GM12891 (cell line): ENCODE data around the gene TUSC2. TPM values are rescaled to one million over a fixed set of nuclear protein-coding genes. Genes with fewer than 3 reads are reported as not detected.
A peak's percentile ranks its signal among the peaks of the same experiment; 100 is the strongest.

Experiments used
- DNase-seq: peaks from one replicate; pipeline ENCODE4 v3.0.0; 2011; ENCODE audit warnings: low spot score; ENCODE audit not compliant: insufficient read length
- FAIRE-seq: peaks from 2 replicates; lab custom pipeline; 2011; peaks lifted over from hg19 to GRCh38; lab: Jason Lieb, UNC
- PAX5 ChIP-seq: IDR thresholded peaks from 2 replicates; pipeline ENCODE4 v1.6.1; 2011; ENCODE audit warnings: low read length, moderate library complexity, mild to moderate bottlenecking; ENCODE audit not compliant: insufficient read depth, severe bottlenecking
- POLR2A ChIP-seq: IDR thresholded peaks from 2 replicates; pipeline ENCODE4 v1.6.1; 2011; ENCODE audit warnings: low read depth, low read length, control low read depth
- POLR2AphosphoS5 ChIP-seq: IDR thresholded peaks from 2 replicates; pipeline ENCODE4 v1.6.1; 2011; ENCODE audit warnings: low read depth, low read length, control low read depth
- POU2F2 ChIP-seq: IDR thresholded peaks from 2 replicates; pipeline ENCODE4 v1.6.1; 2011; ENCODE audit warnings: low read depth, mild to moderate bottlenecking, control low read depth, low read length, moderate library complexity
- SPI1 ChIP-seq: IDR thresholded peaks from 2 replicates; pipeline ENCODE4 v1.6.1; 2011; ENCODE audit warnings: low read depth, low read length, control low read depth
- TAF1 ChIP-seq: IDR thresholded peaks from 2 replicates; pipeline ENCODE4 v1.6.1; 2011; ENCODE audit warnings: low read depth, low read length, control low read depth
- polyA plus RNA-seq: library from polyadenylated mRNA; unstranded; fragments of >200 nt; gene quantifications from one replicate; pipeline ENCODE4 v1.2.1, GENCODE V29; 2012; ENCODE audit warnings: low read depth, missing spikeins, inconsistent platforms; ENCODE audit not compliant: missing spikeins

TUSC2 gene, protein sequence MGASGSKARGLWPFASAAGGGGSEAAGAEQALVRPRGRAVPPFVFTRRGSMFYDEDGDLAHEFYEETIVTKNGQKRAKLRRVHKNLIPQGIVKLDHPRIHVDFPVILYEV
- 23.8 TPM for polyA plus RNA-seq

DNA sequence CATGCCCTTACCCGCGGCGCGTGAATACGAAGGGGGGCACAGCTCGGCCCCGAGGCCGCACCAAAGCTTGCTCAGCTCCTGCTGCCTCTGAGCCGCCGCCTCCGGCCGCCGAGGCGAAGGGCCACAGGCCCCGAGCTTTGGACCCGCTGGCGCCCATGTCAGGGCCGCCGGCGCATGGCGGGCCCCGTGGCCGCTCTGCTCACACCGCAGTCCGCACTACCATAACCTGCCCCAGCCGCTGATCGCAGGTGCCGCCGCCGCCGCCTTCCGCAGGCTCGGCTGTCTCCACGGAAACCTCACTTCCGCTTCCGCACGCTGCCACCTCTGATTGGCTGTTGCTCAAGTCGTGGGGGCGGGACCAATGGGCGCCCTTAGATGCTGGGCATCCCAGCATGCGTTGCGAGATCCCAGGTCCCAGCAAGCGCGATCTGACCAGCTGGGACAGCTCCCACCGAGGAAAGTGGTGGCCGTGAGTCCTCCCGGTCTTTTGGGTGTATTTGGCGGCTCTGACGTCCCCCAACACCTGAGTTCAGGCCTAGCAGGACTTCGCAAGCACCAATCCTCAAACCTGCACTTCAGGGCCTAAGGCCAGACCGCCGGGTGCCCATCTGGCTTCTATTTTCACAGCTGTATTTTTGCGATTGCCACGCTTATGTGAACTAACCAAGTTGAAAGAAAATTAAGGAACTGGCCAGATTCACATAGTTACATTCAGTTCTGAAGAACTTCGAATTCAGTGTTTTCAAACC lies at the start of gene TUSC2:
TSS of gene TUSC2 (minus strand) at position 281 of the 749 bp plus-strand sequence. CDS start at position 157, 124 bp downstream.
- peak; percentile 99 for FAIRE-seq
- peak; percentile 96 for DNase-seq
- TF ChIP-seq POU2F2, result peak; percentile 50
- TF ChIP-seq PAX5, result no peak
- TF ChIP-seq SPI1, result peak; percentile 75
- peak; percentile 83 for TF ChIP-seq TAF1
- peak; percentile 82 for TF ChIP-seq POLR2AphosphoS5
- TF ChIP-seq POLR2A, result peak; percentile 84

- DNase-seq, result no peak
- no peak for FAIRE-seq
- TF ChIP-seq TAF1, result no peak
These were observed 47.4 kb upstream of the TUSC2 start for GRCh38 chr3:50375258-50375931.

- TF ChIP-seq POU2F2 (no peak), PAX5 (no peak), TAF1 (no peak), POLR2AphosphoS5 (no peak), SPI1 (no peak), POLR2A (no peak)
- FAIRE-seq (no peak), DNase-seq (no peak)
These were observed 46.6 kb upstream of the TUSC2 start for GRCh38 chr3:50374363-50375257.

DNA sequence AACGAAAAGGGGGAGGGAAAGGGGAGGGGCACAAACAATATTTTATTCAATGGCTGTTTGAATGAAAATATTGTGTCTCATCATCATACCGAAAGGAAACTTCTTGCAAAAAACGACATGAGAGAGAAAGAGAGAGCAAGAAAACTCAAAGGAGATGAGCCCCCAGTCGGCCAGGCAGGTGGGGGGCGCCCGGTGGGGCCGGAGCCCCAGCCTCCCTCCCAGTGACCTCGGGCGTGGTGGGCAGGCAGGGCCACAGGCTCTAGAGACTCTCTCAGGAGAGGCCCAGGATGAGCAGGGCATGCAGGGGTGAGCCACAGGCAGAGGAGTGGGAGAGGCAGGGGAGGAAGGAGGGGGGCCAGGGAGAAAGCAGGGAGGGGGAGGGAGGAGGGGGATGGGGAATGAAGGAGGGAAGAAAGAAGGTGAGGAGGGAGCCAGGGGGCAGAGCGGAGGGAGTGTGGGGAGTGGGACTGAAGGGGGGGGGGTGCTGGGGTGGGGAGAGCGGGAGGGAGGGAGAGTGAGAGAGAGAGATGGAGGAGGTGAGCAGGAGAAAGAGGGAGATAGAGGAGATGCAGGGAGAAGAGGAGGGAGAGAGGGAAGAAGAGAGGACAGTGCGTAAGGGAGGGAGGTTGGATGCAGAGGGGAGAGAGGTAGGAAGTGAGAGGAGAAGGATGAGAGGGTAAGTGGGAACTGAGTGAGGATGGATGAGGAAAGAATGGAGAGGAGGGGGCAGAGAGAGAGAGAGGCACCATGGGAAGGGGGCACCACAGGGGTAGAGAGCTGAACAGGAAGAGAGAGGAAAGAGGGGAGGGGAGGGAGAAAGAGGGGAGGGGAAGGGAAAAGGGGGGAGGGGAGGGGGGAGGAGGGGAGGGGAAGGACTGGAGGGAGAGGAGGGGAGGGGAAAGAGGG lies 45.4 kb upstream of the TUSC2 start:
- TF ChIP-seq TAF1 (no peak), PAX5 (no peak), POU2F2 (no peak), POLR2A (no peak), POLR2AphosphoS5 (no peak), SPI1 (no peak)
- FAIRE-seq (no peak), DNase-seq (no peak)

DNA sequence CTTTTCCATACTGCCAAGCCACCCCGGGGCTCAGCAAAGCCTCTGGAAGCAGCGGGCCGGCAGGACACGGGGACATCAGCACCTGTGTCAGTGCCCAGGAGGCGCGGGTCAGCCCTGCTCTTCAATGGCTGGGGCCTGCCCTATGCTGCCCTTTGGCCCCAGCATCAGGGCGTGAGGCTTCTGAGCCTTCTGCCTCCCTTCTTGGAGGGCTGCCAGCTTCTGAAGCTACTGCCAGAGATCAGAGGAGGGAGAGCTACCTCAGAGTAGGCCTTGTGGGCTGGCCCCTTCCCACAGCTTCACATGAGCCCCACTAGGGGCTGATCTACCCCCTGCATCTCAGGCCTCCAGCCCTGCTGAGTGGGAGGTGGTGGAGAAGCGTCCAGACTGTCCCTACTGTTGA lies 44.3 kb upstream of the TUSC2 start:
- DNase-seq (no peak), FAIRE-seq (no peak)
- TF ChIP-seq POLR2A, result no peak
- no peak for TF ChIP-seq TAF1
- TF ChIP-seq POU2F2, result no peak
- TF ChIP-seq POLR2AphosphoS5, result no peak
- no peak for TF ChIP-seq SPI1
- TF ChIP-seq PAX5, result no peak

- DNase-seq, result no peak
- TF ChIP-seq SPI1 (no peak), POLR2A (no peak), POLR2AphosphoS5 (no peak), TAF1 (no peak), POU2F2 (no peak), PAX5 (no peak)
- no peak for FAIRE-seq
These were observed 43.2 kb upstream of the TUSC2 start for GRCh38 chr3:50371133-50371685.

DNA sequence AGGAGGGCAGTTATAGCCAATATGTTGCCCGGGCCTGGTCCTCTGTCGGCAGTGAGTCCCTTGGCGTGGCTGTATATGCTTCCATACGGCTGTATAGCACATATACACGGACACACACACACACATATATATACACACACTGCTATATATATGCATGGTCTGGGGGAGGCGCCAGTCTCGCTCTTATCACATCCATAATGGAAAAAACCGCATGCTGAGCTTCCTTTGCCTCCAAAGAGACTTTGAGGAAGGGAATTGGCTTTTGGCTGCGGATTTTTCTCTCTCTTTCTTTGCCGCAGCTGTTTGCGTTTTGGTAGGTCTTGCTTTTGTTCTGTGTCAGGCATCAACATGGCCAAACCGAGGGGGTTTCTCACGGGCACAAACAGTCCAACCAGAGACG lies 42.6 kb upstream of the TUSC2 start:
- FAIRE-seq (no peak), DNase-seq (no peak)
- TF ChIP-seq PAX5 (no peak), TAF1 (no peak), POU2F2 (no peak), SPI1 (no peak), POLR2A (no peak), POLR2AphosphoS5 (no peak)

DNA sequence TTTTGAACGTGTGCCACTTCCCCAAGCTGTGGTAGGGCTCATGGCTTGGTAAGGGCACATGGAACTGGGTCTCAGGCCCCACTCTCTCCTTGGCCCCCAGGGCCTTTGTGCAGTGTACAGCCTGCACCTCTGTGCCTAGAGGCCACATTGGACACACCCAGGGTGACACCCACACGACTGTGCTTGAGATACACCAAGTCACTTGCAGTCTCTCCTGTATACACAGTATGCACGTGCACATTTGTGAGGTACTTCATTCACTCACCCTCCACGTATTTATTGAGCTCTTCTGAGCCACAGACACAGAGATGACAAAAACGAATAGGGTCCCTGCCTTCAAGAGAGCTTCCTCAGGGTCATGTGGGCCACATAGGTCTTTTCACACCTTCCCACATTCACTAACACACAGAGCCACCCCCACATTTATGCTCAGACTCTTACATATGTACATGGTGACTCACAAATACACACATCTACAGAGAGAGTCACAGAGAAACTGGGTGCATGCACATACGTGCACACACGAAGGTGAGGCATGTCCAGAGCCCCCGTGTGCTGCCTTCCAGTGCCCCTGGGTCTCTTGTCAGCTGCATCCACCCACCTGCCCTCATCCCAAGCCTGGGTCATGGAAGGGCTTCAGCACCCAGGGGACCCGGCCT lies 41.1 kb upstream of the TUSC2 start:
- DNase-seq, result no peak
- TF ChIP-seq POU2F2, result no peak
- no peak for TF ChIP-seq SPI1
- no peak for TF ChIP-seq PAX5
- no peak for TF ChIP-seq POLR2A
- no peak for TF ChIP-seq POLR2AphosphoS5
- TF ChIP-seq TAF1, result no peak
- FAIRE-seq, result no peak
